Measurements from ENCODE around the gene PPP1R3G.

DNA sequence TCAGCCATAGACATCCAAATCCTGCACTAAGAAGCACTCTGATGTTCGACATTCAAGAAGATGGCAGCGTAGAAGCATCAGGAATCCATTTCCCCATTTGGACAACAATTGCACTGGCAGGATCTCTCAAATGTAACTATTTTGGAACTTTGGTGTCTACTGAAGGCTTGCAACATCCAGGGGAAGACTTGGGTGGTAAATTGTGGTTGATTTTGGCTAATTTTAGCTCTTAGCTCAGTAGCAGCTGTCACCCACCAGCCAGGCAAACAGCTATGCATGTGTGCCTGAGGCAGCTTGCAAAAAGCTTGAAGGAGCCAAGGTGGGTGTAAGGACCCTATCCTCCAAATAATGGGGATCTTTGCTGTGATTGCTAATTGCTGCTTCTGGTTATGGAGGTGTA, 35.1 kb upstream of the PPP1R3G start:
- TF ChIP-seq, protein P1, sequence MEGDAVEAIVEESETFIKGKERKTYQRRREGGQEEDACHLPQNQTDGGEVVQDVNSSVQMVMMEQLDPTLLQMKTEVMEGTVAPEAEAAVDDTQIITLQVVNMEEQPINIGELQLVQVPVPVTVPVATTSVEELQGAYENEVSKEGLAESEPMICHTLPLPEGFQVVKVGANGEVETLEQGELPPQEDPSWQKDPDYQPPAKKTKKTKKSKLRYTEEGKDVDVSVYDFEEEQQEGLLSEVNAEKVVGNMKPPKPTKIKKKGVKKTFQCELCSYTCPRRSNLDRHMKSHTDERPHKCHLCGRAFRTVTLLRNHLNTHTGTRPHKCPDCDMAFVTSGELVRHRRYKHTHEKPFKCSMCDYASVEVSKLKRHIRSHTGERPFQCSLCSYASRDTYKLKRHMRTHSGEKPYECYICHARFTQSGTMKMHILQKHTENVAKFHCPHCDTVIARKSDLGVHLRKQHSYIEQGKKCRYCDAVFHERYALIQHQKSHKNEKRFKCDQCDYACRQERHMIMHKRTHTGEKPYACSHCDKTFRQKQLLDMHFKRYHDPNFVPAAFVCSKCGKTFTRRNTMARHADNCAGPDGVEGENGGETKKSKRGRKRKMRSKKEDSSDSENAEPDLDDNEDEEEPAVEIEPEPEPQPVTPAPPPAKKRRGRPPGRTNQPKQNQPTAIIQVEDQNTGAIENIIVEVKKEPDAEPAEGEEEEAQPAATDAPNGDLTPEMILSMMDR (conservative IDR thresholded peaks at IDR 0.05 in 1 of 2, IDR thresholded peaks at IDR 0.05 in 1 of 2; ENCODE audit: extremely low read depth in 1 of 2, insufficient read depth in 1 of 2, low read depth in 1 of 2, low read length in 2 of 2), result no peak
- no peak for TF ChIP-seq EZH2 (IDR thresholded peaks at IDR 0.05; ENCODE audit: borderline replicate concordance, low read length)
